GM06990 (cell line): Measurements from ENCODE around the gene SLIT1.
A peak's percentile ranks its signal among the peaks of the same experiment; 100 is the strongest.

Source experiments
- DNase-seq: peaks from one replicate; pipeline ENCODE4 v3.0.0-alpha.2; 2011; ENCODE audit not compliant: insufficient read length; ENCODE audit errors: extremely low read depth
- H3K27me3 ChIP-seq: replicated peaks from 2 replicates; pipeline ENCODE4 v1.6.0; 2011; ENCODE audit warnings: low read length; ENCODE audit not compliant: control insufficient read depth, insufficient read depth
- H3K36me3 ChIP-seq: 2 replicates; pipeline ENCODE4 v1.5.1; 2011; ENCODE audit warnings: low read length; ENCODE audit not compliant: control insufficient read depth, insufficient read depth
- H3K4me3 ChIP-seq: replicated peaks from 2 replicates; pipeline ENCODE4 v1.5.1; 2011; ENCODE audit warnings: low read depth, mild to moderate bottlenecking, control low read depth, low read length
- CTCF ChIP-seq: IDR thresholded peaks from 2 replicates; pipeline ENCODE4 v1.5.1; 2011; ENCODE audit warnings: low read length, control low read depth, mild to moderate bottlenecking, inconsistent platforms; ENCODE audit not compliant: insufficient read depth, poor library complexity, severe bottlenecking

SLIT1 gene

GRCh38 chr10:97105303-97105702 is 80.5 kb downstream of the SLIT1 start:
- no peak for DNase-seq
- Histone ChIP-seq H3K27me3 (peaks cover 6% of the 10 kb centered on the region), H3K4me3 (no peak overlapping the region), H3K36me3 (no peaks in the 10 kb centered on the region)
- TF ChIP-seq CTCF, result no peak

GRCh38 chr10:97103316-97104080 is 82.3 kb downstream of the SLIT1 start:
- peaks cover 6% of the 10 kb centered on the region for H3K27me3 ChIP-seq
- no peak for TF ChIP-seq CTCF

GRCh38 chr10:97102441-97102840 is 83.3 kb downstream of the SLIT1 start:
- TF ChIP-seq CTCF, result no peak
- H3K27me3 ChIP-seq, result peaks cover 6% of the 10 kb centered on the region
- H3K36me3 ChIP-seq, result no peaks in the 10 kb centered on the region
- no peak for DNase-seq
- H3K4me3 ChIP-seq, result no peak overlapping the region

More at GRCh38 chr10:97103316-97104080, 82.3 kb downstream of the SLIT1 start:
- Histone ChIP-seq H3K4me3 (no peak overlapping the region), H3K36me3 (no peaks in the 10 kb centered on the region)
- DNase-seq, result no peak

- peak; percentile 20 for TF ChIP-seq CTCF
- DNase-seq, result no peak
- H3K4me3 ChIP-seq, result no peak overlapping the region
- no peaks in the 10 kb centered on the region for H3K36me3 ChIP-seq
- H3K27me3 ChIP-seq, result peaks cover 6% of the 10 kb centered on the region
Measured at GRCh38 chr10:97101166-97101940, 84.4 kb downstream of the SLIT1 start.

- Histone ChIP-seq H3K4me3 (no peak overlapping the region), H3K27me3 (peaks cover 6% of the 10 kb centered on the region), H3K36me3 (no peaks in the 10 kb centered on the region)
- no peak for TF ChIP-seq CTCF
- no peak for DNase-seq
Measured at GRCh38 chr10:97100657-97101056, 85.1 kb downstream of the SLIT1 start.
